COLO668 (cell line): ENCODE measurements around the gene LRRC26.

Experiments
- DNase-seq: peaks from one replicate; lab custom pipeline; 2025; ENCODE audit not compliant: unreplicated experiment; lab: John Stamatoyannopoulos, UW

The LRRC26 gene

DNA sequence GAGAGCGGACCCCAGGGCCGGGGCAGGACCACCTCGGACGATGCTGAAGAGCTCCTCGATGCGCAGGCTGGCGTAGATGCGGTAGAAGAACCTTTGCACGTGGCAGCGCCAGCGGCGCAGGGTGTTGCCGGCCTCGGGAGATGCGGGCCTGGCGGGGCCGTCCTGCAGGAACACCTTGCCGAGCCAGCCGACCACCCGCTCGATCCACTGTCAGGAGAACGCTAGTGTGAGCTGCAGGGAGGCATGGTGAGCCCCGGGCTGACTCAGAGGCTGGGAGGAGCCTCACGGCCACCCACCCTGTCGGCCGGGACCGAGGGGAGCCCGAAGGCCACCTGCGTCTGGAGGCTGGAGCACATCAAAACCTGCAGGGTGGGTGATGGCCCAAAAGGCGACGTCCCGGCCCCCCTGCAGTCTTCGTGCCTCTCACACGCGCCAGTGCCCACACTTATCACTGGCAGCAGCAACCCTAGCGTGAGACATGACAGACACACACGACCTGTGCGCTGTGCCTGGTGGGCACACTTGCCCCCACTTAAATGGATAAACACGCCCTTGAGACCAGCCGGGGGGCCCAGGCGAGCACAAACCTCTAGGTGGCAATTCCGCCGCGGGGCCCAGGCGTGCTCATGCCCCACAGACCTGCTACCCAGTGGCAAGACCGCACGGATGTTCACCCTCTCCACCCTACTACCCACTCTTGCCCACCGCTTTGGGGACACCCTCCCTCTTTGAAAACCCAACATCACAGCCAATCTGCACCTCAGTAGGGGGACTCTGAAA is 15.2 kb upstream of the LRRC26 start:
- DNase-seq: no peak

DNA sequence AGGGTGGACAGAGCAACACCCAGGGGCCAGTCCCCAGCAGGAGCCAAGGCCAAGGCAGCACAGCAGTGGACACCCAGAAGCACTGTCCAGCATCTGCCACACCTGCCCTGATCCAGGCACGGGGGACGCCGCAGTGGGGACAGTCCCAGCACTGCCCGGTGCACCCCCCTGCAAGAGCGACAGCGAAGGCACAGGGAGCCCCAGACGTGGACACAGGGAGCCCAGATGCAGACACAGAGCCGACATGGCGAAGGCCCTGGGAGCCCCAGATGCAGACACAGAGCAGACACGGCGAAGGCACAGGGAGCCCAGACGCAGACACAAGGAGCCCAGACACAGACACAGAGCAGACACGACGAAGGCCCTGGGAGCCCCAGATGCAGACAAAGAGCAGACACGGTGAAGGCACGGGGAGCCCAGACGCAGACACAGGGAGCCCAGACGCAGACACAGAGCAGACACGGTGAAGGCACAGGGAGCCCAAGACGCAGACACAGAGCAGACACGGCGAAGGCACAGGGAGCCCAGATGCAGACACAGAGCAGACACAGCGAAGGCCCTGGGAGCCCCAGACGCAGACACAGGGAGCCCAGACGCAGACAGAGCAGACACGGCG is 14.2 kb upstream of the LRRC26 start:
- DNase-seq: no peak

DNA sequence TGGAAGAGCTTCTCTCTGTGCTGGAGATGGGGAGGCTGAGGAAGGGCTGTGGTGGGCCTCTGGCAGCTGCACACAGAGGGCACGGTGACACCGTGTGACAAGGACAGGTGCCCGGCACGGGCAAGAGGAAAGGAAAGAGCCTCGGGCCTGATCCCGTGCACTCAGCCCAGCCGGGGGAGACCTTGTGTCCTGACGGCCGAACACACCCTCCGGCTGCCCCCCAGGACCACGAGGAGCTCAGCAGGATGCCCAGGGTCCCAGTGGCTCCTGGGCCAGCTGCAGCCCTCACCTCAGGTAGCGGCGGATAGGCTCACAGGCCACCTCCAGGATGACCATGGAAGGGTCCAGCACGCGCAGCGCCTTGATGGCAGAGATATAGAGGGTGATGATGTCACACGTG is 13.0 kb upstream of the LRRC26 start:
- DNase-seq: no peak

DNA sequence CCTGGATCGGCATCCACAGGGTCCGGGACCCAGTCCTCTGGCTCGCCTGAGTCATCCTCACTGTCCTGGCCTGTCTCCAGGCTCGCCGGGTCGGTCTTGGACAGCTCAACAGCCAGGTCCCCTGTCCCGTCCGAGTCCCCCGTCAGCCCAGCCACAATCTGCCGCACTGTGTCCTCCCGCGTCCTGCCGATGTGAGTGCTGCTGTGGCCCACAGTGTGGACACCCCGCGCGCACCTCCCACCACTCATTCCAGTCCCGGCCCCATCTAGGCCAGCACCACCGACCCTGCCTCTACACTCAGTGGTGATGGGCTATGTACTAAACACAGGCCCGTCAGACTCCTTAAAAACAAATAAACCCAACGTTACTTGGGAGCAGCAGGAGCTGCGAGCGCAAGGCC is 11.8 kb upstream of the LRRC26 start:
- no peak for DNase-seq

DNA sequence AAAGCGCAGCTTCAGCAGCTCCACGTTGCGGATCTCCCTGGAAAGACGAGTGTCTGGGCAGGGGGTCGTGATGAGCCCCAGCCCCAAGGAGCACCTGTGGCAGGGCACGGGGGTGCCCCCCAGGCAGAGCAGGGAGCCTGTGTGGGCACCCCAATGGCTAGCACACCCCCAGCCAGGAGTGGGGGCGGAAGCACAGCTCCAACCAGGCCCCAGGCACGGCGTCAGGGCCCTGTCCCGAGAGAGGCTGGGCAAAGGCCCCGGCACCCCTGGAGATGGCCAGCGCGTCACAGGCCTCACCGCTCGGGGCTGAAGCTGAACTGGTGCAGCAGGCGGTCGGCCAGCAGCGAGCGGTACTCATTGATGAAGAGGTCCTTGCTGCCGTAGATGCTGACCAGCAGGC is 10.6 kb upstream of the LRRC26 start:
- no peak for DNase-seq

DNA sequence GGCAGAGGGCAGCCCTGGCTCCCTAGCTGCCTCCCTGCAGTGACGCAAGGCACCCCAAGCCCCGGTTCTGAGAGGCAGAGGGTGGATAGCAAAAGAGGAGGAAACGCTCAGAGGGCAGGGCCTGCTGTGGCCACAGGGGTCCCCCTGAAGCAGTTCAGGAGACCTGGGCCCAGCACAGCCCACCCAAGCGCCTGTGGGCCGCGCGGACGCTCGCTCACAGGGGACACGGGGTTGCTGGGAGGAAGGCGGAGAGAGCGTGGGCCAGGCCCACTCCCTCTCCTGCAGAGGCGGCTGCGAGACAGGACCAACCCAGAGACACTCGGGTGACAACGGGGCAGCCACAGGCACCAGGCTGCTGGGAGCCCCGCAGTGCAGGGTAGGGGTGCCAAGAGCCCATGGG is 9.9 kb upstream of the LRRC26 start:
- no peak for DNase-seq

DNA sequence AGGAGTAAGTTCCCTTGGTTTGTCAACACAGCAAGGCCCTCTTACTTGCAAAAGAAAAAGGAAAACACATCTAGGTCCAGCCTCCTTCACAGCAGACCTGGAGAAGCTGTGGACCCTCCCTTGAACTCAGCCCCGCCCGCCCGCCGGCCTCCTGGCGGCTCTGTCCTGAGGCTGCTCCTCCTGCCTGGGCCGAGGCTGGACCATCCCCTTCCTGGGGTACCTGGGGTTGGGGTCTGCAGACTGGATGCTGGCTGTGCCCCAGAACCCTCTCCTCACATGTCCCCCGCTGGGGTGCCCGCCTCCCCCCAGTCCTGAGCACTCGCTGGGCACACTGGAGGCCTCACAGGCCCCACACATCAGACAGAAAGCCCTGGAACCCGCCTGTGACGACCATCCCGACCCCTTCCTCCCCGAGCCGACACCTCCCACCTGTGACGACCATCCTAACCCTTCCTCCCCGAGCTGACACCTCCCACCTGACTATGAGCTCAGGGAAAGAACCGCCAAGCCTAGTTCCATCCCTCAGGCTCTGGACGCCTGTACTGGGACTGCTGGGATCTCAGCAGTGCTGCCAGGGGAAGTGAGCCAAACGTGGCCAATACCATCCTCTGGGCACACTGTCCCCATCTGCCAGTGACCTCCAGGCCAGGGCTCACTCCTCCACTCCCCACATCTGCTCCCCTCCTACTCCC is 9.2 kb upstream of the LRRC26 start:
- no peak for DNase-seq

DNA sequence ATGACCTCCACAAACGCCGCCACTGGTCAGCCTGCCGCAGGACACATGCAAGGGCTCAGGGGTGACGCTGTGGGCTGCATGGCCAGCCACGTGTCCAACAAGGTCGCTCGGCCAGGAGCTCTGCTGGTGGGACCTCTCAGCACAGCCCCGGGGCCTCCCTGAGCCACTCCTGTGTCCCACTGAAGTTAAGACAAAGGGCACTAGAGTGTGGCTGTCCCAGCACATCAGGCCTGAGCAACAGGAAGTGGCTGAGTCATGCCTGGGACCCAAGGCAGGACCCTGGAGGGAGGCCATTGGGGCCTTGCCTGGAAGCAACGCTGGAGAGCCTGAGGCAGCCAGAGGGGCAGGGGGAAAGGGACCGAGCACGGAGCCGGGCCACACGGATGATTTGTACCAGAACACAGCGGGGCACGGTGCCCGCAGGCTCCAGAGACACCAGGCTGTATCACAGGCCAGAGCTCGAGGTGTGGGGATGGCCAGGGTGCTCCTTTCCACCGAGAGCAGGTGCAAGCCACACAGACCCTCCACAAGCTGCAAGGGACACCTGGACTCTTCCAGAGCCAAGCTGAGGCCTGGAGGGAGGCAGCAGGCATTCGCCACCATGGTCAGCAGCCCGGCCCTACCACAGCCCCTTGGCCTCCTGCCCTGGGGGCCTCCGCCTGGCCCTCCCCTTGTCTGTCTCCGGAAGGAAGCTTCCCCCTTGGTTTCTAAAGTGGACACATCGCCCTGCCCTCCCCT is 8.5 kb upstream of the LRRC26 start:
- DNase-seq: no peak

DNA sequence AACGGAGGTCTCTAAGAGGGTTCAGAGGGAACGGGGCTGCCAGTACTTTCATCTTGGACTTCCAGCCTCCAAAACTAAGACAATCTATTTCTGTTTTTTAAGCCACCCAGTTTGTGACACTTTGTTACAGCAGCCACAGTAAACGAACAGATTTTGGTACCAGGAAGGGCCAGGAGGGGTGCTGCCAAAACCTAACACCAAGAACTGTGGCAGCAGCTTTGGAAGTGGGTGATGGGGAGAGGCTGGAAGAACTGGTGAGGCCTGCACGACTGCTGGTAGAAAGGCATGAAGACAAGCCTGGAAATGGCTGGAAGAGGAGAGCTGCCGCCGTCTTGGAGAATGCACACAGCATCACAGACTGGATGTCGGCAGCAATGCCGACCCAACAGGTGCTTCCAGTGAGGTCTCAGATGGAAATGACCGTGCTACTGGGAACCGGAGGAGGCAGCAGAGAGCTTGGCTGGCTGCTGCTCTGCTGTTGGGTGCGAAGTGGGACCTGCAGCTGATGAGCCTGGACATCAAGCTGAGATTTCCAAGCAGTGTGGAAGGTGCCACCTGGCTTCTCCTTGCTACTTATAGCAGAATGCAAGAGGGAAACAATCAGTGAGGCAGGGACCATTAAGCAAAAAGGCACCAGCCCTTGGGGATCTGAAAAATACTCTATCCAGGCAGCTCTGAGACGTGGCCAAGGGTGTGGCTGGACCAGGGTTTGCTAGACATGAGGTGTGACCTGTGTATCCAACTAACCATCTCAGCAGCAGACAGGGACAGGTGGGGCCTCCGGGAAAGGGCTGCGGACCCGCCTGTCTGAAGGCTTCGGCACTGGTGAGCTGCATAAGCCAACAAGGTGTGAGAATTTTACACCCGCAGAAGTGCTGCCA is 6.7 kb upstream of the LRRC26 start:
- DNase-seq: peak; percentile 52

DNA sequence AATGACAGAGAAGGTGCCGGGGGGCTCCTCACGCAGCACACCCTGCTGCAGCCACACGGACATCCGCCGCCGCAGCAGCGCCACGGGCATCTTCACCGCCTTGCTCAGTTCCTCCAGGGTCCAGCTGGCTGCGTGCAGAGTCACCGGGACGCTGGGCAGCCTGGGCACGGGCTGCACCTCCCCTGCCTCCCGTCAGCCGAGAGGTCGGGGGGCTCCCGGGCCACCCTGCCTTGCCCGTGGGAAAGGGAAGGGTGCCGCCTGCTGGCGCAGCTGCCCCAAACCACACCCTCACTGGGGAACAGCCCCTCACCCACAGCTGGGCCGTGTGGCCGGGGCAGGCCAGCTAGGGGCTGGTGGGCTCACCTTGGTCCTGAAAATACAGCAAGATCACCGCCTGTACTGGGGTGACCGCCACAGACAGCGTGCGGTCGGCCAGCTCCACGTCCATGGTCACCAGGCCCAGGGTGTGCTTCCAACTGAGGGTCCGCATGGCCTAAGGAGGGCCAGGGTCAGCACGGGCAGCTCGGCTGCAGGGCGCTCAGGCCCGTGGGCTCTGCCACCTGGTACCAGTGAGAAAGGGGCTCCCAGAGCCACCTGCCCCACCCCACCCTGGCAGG is 5.6 kb upstream of the LRRC26 start:
- DNase-seq: no peak

DNA sequence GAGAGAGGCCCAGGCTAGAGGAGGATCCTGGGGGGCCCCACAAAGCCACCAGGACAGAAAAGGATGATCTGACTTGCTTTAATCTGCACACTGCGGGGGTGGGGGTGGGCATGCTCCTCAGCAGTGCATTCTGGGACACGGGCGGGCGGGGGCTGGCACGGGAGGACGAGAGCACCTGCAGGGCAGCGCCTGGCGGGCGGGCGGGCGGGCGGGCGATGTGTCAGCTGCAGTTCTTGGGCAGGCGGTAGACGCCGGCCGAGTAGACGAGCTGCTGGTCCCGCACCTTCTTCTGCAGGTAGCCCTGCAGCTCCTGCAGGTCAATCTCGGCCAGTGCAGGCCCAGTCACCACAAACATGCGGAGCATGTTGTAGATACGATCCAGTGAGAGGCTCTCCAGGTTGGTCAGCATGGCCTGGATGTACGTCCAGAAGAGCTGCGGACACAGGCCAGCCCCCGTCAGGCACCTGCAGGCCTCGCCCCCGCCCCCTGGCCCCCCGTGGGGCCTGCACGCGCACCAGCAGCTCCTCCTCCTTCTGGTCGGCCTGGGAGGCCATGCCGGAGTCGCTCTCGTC is 5.0 kb upstream of the LRRC26 start:
- no peak for DNase-seq

DNA sequence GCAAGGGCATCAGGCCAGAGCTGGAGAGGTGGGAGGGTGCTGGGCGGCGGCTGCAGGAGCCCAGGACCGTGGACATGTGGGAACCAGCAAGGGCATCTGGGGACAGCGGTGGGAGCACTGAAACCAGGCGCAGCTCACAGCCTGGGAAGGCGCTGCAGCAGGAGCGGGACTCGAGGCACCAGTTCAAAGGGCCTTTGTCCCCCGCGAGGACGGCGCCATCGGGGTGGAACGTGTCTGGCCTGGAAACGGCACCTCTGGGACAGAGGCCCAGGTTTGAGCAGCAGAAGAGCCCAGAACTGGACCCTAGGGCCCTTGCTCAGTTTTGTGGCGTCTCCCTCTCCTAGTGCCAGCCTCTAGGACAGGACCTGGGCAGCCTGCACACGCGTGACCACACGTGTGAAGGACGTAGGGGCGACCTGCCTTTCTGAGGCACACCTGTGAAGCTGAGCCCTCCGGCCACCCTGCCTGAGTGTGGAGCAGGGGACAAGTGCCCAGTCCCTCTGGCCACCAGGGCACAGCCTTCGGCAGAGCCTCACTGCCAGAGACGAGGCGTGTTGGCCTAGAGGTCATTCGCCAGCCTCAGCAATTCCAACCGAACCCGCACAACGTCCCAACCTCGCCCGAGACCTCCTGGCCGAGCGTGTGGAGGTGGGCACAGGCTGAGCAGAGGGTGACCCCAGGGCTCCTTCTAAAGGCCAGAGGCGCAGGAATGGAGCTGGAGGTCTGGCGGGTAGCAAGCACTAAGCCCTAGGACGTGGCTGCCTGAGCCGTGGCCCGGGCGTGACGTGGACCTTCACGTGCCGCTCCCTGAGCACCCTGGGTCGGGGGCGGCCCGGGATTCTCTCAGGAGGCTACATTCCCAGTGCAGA is 4.2 kb upstream of the LRRC26 start:
- DNase-seq: no peak

DNA sequence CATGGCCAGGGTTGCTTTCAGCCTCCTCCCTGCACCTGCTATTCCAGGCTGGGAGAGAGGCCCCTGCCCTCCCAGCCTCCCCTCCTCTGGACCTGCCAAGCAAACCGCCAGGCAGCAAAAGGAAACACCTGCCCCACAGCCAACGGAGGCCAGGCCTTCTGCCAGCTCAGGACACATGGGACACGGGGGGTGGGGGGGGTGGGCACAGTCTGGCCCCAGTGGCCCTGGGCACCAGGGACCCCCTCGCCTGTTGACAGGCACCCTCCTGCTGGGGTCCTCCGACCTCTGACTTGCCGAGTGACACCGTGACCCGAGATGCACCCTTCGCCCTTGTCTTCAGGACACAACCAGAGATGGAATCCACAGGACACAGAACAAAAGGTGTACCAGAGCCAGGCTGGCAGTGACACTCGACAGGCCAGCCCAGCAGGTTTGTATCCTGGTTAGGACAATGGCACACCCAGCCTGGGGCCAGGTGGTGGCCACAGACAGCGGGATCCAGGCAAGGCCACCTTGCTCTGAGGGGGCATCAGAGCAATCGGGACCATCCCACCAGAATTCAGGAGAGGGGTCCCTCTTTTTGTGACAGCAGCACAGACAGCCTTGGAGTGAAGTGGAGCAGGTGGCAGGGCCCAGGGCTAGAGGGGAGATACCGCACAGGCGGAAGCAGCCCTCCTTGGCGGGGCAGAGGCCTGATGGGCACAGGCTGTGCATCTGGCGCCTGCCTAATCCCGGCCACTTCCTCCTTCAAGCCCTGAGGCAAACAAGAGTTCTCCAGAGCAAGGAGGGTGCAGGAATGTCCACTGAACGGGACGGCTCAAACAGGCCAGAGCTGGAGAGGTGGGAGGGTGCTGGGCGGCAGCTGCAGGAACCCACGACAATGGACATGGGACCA is 3.3 kb upstream of the LRRC26 start:
- DNase-seq: peak; percentile 73

DNA sequence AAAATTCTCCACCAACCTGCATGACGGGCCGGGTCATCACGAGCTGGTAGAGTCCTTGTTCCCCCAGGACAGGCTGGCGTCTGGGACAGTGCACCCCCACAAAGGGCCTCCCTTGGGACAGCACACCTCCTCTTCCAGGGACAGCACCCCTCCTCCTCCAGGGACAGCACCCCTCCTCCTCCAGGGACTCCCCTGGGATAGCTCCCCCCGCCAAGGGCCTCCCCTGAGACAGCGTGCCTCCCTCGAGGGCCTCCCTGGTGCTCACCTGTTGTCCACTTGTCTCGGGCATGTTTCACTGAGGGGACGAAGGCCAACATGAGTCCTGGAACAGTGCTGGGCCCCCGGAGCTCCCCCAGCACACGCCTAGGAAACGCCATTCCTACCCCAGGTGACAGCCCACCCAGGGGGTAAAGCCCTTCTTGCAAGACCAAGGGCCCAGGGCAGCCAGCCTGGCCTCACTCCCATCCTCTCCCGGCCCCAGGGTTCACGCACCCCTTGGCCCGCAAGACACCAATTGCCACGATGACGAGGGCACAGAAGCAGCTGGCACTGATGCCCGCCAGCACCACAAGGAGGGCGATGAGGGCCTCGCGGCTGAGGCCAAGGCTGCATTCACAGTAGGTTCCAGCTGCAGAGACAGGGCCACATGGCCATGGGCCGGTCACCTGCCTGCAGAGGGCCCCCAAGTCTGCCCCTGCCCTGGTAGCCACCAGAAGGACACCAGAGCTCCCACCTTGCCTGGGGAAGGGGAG is 1.5 kb upstream of the LRRC26 start:
- no peak for DNase-seq

DNA sequence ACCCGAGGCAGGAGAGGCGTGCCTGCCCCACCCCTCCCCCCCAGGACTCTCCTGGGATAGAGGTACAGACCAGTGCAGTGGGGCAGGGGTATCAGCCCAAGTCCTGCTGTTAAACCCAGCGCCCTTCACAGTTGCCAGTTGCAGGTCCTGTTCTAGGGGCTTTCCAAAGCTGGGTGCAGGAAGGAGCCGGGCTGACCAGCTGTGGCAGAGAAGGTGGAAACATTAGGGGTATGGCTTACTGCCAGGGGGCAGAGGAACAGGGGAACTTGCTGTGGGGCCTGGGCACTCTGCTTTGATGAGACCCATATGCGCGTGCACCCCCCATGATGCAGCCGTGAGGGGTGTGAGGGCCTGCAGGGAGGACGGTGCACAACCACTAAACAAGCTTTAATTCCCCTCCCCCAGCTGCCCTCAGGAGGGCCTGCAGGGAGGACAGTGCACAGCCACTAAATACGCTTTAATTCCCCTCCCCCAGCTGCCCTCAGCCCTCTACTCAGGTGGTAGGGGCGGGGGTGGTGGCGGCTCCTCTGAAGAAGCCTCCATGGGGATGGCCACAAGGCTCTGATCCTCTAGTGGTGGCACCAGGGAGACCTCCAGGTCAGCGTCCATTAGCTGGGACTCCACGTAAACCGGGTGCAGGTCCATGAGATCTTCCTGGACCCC is 766 bp upstream of the LRRC26 start:
- no peak for DNase-seq
